H7 (cell line): ENCODE measurements around the gene E2F4. TPM values are rescaled to one million over a fixed set of nuclear protein-coding genes. Genes with fewer than 3 reads are reported as not detected.

Experiments
- DNase-seq: peaks from one replicate; pipeline ENCODE4 v3.0.0; 2012
- H3K27me3 ChIP-seq: 2 replicates; pipeline ENCODE4 v1.6.0; 2011; ENCODE audit warnings: mild to moderate bottlenecking, low read length; ENCODE audit not compliant: control insufficient read depth, insufficient read depth
- H3K36me3 ChIP-seq: replicated peaks from 2 replicates; pipeline ENCODE4 v1.5.1; 2011; ENCODE audit warnings: low read length; ENCODE audit not compliant: control insufficient read depth, insufficient read depth
- H3K4me3 ChIP-seq: 2 replicates; pipeline ENCODE4 v1.5.1; 2011; ENCODE audit warnings: low read depth, mild to moderate bottlenecking, control low read depth, low read length, moderate library complexity; ENCODE audit not compliant: insufficient read depth
- total RNA-seq: library from RNA; depleted of rRNA; stranded (reverse); fragments of >200 nt; shearing (Covaris generic); gene quantifications from 2 replicates; pipeline ENCODE4 v1.2.3, GENCODE V29; 2014

E2F4 gene
- total RNA-seq, 1 experiment from 2014 or later, result 117 TPM

DNA sequence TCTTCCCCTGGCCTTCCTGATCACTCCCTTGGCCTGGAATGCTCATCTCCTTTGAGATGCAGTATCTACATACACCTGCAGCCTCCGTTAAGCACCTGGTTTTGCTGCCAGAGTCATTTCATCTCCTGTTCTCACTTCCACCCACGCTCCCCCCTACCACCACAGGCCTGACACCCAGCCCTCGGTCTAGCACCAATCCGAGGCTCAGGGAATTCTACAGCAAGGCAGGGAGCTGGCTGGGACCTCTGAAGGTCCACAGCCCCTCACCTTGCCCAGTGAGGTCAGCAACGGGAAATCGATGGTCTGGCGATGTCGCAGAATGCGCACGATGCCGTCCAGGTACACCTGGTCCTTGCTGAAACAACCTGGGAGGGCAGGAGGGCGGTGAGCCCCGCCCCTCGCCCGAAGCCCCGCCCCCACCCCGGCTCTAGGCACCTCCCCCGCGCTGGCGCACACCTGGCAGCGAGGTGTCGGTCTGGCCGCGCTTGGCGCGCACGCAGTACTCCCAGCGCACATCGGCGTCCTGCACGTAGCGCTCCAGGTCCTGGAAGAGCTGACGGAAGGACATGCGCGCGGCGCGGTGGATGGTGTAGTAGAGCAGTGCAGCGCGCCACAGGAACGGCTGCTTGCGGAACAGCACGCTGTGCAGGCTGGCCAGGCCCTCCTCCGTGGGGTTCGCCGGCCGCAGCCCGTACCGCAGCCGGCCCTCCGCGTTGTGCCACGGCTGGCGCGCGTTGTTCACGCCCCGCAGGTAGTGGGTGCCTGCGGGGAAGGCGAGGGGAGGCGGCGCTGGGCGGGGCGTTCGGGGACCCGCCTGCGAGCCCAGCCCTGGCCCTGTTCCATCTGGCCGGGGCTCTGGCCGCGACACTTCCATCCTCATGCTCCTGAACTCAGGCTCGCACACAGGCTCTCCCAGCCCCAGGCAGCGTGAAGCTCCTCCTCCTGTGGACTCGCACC is 13.9 kb upstream of the E2F4 start:
- H3K27me3 ChIP-seq, result peaks cover 49% of the 10 kb centered on the region
- peak overlapping the region; percentile 59 for H3K4me3 ChIP-seq
- no peaks in the 10 kb centered on the region for H3K36me3 ChIP-seq
- DNase-seq, result peak; percentile 100

DNA sequence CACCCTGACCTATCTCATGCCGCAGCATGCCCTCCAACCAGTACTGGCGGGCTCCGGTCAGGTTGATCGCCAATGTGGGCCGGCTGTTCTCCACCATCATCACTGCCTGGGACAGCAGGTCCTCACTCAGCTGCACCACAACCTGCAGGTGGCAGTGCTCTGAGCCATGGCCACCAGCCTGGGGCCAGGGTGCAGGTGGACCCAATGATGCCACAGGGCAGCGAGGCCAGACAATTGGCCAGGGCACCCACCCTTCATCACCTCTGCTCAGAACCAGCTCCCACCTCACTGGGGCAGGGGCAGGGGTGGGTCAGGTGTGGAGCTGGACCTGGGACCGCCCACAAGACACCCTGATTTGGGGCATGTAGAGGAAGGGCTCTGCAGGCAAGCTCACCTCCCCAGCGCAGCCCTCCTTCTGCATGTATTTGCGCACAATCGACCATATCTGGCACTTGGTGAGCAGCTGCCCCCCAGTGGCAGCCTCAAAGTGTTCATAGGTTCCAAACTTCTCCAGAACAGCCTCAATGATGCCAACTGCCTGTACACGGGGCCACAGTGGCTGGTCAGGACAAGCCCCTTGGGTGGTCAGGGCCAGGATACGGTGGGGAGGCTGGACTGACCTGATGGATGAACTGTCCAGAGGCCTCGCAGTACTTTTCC is 12.4 kb upstream of the E2F4 start:
- Histone ChIP-seq H3K27me3 (peaks cover 39% of the 10 kb centered on the region), H3K4me3 (no peak overlapping the region), H3K36me3 (no peaks in the 10 kb centered on the region)
- DNase-seq, result peak; percentile 78

DNA sequence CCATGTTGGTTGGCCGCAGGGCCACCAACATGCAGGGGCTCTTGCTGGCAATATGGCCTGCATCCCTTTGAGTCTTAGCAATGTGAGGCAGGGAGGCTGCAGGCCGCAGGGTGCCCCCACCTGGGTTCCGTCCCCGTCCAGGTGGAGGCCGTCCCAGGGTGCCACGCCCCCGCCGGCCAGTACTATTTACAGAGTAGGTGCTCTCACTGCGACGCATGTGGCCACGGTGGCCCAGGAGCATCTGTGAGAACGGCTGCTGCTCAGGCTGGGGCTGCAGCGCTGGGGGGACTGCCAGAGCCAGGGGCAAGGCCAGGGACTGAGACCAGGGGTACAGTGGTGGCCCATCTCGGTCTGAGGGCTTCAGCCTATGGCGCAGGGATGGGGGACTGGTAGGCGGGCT is 11.8 kb upstream of the E2F4 start:
- Histone ChIP-seq H3K36me3 (no peaks in the 10 kb centered on the region), H3K27me3 (peaks cover 39% of the 10 kb centered on the region), H3K4me3 (no peak overlapping the region)
- DNase-seq, result no peak

DNA sequence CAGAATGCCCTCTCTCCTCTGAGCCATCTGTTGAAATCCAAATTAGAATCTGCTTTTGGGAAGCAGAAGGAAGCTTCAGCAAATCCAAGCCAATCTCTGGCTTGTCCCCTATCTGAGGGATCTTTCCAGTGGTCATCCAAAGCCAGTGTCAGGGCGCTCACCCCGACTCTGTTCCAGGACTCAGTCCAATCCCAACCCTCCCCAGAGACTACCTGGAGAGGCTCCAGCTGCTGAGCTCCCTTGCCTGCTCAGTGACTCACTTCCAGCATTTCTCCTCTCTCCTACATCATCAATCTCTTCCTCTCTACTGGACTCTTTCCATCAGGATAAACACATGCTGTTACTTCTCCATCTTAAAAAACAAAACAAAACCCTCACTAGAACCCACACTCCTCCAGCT is 10.6 kb upstream of the E2F4 start:
- Histone ChIP-seq H3K36me3 (no peaks in the 10 kb centered on the region), H3K27me3 (peaks cover 36% of the 10 kb centered on the region), H3K4me3 (no peak overlapping the region)
- no peak for DNase-seq

DNA sequence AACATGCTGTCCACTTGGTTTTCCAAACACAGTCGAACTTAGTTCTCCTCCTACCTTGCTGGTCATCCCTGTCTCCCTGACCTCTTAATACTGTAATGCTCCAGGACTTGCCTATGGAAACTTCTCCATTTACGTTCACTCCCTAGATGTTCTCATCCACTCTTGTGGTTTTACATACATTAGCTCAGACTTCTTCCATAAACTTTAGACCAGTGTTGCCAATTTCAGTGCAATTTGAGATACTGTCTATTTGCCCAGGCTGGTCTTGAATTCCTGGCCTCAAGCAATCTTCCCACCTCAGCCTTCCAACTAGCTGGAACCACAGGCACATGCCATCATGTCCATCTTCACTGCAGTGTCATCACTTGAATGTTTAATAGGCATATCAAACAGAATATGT is 9.7 kb upstream of the E2F4 start:
- no peak for DNase-seq
- no peak overlapping the region for H3K4me3 ChIP-seq
- no peaks in the 10 kb centered on the region for H3K36me3 ChIP-seq
- peaks cover 27% of the 10 kb centered on the region for H3K27me3 ChIP-seq

DNA sequence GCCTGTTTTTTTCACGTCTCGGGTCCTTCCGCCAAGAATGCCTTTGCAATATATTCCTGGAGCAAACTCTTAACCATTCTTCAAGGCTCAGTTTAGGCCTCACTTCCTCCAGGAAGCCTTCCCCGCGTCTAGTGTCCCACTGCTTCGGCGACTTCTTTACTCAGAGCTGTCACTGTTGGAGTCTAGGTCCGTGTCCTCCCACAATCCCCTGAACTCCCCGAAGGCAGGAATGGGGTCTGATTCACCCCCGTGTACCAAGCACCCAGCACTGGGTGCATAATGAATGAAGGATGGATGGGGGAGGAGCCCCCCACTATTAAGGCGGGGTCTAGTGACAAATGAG is 8.7 kb upstream of the E2F4 start:
- H3K27me3 ChIP-seq, result peaks cover 21% of the 10 kb centered on the region
- no peaks in the 10 kb centered on the region for H3K36me3 ChIP-seq
- DNase-seq, result no peak
- peak overlapping the region; percentile 83 for H3K4me3 ChIP-seq

DNA sequence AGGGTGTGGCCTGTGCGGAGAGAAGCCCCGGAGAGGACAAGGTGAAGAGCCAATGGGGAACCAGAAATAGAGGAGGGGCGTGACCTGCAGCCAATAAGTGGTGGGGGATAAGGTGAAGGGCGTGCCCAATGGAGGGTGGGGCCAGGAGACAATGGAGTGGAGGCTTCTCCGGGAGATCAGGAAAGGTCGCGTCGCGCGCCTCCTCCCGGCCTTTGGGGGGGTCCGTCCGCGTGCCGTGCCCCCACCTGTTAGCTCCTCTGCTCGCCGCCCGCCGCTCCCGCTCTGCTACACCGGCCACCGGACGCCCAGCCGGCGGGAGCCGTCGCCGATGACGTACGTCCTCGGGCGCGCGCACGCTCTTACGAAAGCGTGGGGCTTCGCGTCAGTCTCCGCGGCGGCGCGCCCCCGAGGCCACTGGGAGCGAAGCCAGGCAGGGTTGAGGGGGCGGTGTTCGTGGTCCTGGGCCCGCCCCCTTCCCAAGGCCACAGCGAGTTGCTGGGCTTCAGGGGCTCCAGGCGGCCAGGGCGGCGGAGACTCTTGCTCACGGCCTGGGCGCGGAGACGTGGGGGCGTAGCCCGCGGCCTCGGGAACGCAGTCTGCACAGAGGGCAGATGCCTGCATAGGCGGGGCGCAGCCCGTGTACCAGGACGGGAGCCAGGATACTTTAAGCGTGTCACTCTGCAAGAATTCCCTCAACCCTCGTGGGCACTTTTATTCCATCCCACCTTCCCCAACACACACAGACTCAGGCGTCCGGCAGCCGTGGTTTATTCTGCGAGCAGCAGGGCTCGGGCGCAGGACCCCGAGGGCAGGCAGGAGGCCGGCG is 8.1 kb upstream of the E2F4 start, which contains the start of gene MATCAP1:
Gene MATCAP1 (minus strand): TSS at position 337 of the 826 bp plus-strand sequence. CDS start 3,353 bp downstream, outside the sequence.
- H3K4me3 ChIP-seq, result peak within 1 kb of the TSS; percentile 83
- peak; percentile 100 for DNase-seq
- peaks cover 19% of the 10 kb centered on the region for H3K27me3 ChIP-seq
- no peaks in the 10 kb centered on the region for H3K36me3 ChIP-seq

DNA sequence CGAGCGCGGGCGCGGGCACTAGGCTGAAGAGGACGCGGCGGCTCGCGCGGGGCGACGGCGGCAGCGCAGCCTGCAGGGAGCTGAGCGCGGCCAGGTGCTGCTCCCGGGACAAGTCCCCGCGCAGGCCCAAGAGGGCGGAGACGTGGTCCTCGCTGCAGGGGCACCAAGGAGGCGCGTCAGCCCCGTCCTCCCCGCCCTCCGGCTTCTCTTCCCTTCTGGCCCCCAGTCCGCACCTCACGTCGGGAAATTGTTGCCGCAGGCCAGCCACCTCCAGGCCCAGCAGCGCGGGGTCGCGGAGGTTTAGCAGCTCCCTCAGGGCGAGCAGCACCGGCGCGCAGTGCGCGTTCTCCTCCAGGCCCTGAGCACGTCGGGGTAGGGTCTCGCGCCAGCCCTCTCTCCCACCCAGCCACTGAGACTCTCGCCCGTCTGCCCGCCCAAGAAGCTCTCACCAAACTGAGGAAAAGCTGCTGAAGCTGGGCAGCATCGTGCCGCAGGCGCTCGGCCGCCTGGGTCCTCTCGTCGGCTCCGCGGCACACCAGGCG is 7.4 kb upstream of the E2F4 start:
- no peaks in the 10 kb centered on the region for H3K36me3 ChIP-seq
- peaks cover 19% of the 10 kb centered on the region for H3K27me3 ChIP-seq
- peak overlapping the region; percentile 83 for H3K4me3 ChIP-seq
- peak; percentile 83 for DNase-seq

DNA sequence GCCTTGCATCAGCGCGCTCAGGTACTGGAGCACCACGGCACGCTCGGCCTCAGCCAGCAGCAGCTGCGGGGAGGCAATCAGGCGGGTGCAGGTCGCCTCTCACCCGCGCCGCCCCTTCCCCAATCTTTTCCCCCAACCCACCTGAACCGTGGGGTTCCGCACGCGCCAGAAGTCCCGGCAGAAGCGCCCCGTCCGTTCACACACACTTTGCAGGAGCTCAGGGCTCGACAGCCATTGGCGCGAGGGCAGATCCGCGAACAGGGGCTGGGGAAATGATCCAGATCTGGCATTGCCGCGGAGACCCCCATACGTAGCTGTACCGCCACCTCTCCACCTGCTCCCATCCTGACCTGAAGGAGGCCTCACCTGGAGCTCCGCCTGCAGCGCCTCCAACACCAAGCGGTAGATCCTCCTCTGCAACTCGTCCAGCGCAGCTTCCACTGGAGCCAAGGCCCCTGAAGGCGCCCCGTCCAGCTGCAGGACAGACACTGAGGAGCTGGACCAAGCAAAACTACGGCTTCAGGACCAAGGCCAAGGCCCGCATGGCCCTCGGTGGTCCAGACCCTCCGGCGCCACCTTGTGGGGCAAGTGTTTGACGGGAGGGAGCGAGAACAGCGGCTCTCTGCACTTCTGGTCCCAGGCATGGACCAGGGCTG is 6.8 kb upstream of the E2F4 start:
- H3K4me3 ChIP-seq, result peak overlapping the region; percentile 83; the same call in 1 of the 2 replicates
- DNase-seq, result peak; percentile 94
- no peaks in the 10 kb centered on the region for H3K36me3 ChIP-seq
- H3K27me3 ChIP-seq, result peaks cover 19% of the 10 kb centered on the region

DNA sequence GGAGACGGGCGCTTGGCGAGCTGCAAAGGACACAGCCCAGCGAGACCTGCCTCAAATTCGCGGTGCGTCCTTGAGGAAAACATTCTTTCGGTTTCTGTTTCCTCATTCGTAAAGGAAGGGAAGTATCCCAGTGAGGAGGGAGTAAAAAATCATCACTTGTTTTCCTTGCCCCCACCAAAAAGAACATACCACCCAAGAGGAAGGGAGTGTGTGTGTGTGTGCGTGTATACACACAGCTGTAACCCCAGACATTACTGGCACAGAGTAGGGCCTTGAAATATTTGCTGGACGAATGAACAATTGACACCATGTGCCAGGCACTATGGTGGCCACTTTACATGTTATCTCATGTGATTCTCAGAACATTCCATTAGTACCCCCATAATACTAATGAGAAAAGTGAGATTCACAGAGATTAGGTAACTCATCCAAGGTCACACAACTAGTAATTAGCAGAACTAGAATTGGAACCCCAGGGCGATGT is 6.3 kb upstream of the E2F4 start:
- no peaks in the 10 kb centered on the region for H3K36me3 ChIP-seq
- no peak overlapping the region for H3K4me3 ChIP-seq
- DNase-seq, result no peak
- peaks cover 19% of the 10 kb centered on the region for H3K27me3 ChIP-seq

DNA sequence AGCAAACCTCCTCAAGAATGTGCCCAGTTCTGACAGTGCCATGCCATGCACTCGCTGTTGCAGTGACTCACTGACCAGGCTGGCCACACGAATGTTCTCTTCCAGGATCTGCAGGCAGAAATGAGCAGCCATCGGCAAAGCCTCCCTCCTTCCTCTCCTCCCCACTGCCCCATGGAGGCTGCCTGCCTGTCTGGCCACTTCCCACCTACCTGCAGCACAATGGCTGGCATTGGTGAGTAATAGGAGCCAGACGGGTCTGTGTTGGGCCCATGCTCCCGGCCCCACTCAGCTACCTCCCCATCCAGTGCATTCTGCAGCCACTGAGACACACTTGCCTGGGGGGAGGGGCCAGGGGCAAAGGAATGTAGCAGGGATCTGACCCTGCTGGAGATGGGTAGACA is 5.4 kb upstream of the E2F4 start:
- Histone ChIP-seq H3K4me3 (no peak overlapping the region), H3K36me3 (no peaks in the 10 kb centered on the region), H3K27me3 (peaks cover 19% of the 10 kb centered on the region)
- DNase-seq, result peak; percentile 59

DNA sequence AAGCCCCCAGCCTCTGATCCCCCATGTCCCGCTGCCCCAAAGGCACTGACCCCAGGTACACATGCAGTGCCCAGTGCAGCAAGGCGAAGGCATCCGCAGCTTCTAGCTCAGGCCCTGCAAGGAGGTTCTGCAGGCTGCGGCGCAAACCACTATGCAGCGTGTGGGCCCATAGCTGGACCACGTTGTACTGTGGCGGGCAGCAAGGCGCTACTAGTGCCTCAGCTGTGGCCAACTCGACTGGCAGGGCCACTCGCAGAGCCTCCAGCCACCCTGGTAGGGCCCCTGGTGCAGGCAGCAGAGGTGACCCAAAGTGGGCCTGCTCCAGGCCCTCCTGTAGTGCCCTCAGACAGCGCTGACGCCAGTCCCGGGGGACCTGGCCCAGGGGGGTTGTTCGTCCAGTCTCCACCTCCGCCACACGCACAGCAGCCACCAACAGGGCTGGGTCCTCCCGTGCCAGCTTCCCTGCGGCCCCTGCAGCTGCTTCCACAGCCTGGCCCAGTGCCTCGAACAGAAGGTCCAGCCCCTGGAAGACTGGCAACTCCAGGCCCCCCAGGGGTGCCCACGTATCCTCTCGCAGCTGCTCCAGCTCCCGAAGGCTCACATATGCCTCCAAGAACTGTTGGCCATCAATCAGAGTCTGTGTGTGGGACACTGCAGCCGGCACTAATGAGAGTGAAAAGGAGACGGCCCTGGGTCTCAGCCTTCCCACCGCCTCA is 4.6 kb upstream of the E2F4 start:
- Histone ChIP-seq H3K27me3 (peaks cover 19% of the 10 kb centered on the region), H3K36me3 (no peaks in the 10 kb centered on the region), H3K4me3 (no peak overlapping the region)
- DNase-seq, result no peak

DNA sequence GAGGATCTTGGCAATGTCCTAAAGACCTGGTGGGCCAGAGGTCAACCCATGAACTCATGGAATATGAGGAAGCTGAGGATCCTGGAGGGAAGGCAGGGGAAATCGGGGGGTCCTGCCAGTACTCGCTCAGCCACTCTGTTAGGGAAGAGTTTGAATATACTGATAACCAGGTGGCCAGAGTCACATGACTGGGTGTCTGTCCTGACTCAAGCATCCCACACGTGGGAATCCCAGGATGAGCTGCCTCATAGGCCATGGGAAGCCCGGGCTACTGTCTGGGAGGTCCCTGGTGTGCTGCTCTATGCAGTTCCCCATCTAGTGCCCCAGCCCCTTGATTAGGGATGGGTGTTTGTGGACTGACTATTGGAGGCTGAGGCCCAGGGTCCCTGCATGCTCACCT is 3.6 kb upstream of the E2F4 start:
- no peak for DNase-seq
- Histone ChIP-seq H3K27me3 (peaks cover 19% of the 10 kb centered on the region), H3K36me3 (peaks cover 2% of the 10 kb centered on the region), H3K4me3 (no peak overlapping the region)
